Psoas muscle (tissue), 8 donors: Measurements from ENCODE around the gene KLK8. TPM values are rescaled to one million over a fixed set of nuclear protein-coding genes. Genes with fewer than 3 reads are reported as not detected.
"Not testable (repeated sequence)": the region's sequence is repeated elsewhere in the genome, so short reads cannot be mapped to it uniquely, and the experiment has no call there.

ENCODE experiments used
- ATAC-seq, 4 donors: fragments of 200-7000 bp; cut with Tn5 transposase; one replicate each; pipeline ENCODE4 v1.9.1; 2020; ENCODE audit warnings: moderate library complexity in 3 of 4, mild to moderate bottlenecking in 2 of 4
- DNase-seq, 2 donors: peaks; one replicate each; pipeline ENCODE4 v3.0.0-alpha.2; 2020
- H3K27ac ChIP-seq: fragments of 200-600 bp; one replicate; pipeline ENCODE4 v1.8.0; 2022
- H3K27me3 ChIP-seq, 3 donors: fragments of 200-600 bp in 1 of 3; one replicate each; pipeline versions ENCODE4 v1.6.1 to v1.8.0; 2013 to 2022; ENCODE audit warnings: low read length in 2 of 3, mild to moderate bottlenecking in 2 of 3, moderate library complexity in 1 of 3; ENCODE audit not compliant: insufficient read depth in 3 of 3
- H3K36me3 ChIP-seq, 2 donors: fragments of 200-600 bp in 1 of 2; one replicate each; pipeline versions ENCODE4 v1.6.1 to v1.8.0; 2013 to 2022; ENCODE audit warnings: low read depth in 1 of 2, mild to moderate bottlenecking in 1 of 2, moderate library complexity in 1 of 2; ENCODE audit not compliant: insufficient read depth in 1 of 2
- H3K4me1 ChIP-seq: fragments of 200-600 bp; one replicate; pipeline ENCODE4 v1.8.0; 2022
- H3K4me3 ChIP-seq: fragments of 200-600 bp; one replicate; pipeline ENCODE4 v1.8.0; 2022; ENCODE audit warnings: mild to moderate bottlenecking
- H3K9me3 ChIP-seq: fragments of 200-600 bp; one replicate; pipeline ENCODE4 v1.8.0; 2022
- WGBS, 3 donors: extraction: QIAGEN DNeasy Blood & Tissue Kit; methylation state at CpG; one replicate each; pipeline versions ENCODE4 v1.1.6 to v1.1.7; 2013; 5-methylcytosine and 5-hydroxymethylcytosine counted together
- intact Hi-C, 2 donors: fragments of 100-400 bp; cut with DNase I; formaldehyde crosslinking; loops; one replicate each; pipeline versions ENCODE4 v1.11.0 to v1.14.2; 2022
- polyA plus RNA-seq, 3 donors: library from polyadenylated mRNA; stranded (reverse); fragments of 200-250 nt; gene quantifications; one replicate each; pipeline ENCODE4 v1.2.3, GENCODE V29; 2013
- total RNA-seq, 4 donors: library from RNA; stranded (reverse); fragmentation: NEBNext Ultra II Directional in 2 of 4; extraction: Animal tissue kit (Norgen Biotek cat#: 25700) in 2 of 4; gene quantifications; one replicate each; pipeline versions ENCODE4 v1.2.1 to v1.2.4, GENCODE V29; 2021 to 2023
- TF ChIP-seq, protein P1 (sequence below): fragments of 200-600 bp; IDR thresholded peaks from one replicate; pipeline ENCODE4 v1.8.0; 2022; ENCODE audit warnings: antibody characterized with exemption
- donor health status: healthy with polysubstance abuse.
- donor health status: DM: no; HTN: no; CAD: no; lungs with moderate emphysema.
- donor health status: Bipolar disorder and iron deficiency.
- donor health status: healthy.
- donor health status: DM: yes; HTN: yes; CAD: no.
- donor health status: DM: no; HTN: no; CAD: no.
- donor health status: DM: no; HTN: no; CAD: no.
- donor health status: DM: yes; HTN: yes; CAD: no.

Gene KLK8
- total and polyA plus RNA-seq, 7 donors, result 0.09 to 0.76 TPM; not detected in 5

DNA sequence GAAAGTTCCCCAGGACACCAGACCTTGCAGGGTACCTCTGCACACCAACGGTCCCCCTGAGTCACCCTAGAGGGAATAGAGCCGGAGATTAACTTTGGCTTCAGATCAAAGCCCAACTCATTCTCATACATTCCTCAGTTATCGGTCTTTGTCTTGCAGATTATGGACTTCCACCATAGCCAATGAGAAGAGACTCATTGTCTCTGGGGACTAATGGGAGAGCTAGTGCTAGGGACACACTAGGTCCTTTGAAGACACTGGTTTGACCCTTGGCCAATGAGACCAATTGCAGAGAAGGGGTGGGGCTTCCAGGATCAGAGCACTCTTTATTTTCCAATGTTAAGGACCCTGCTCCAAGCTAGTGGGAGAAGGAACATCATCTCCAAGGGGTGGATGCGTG lies 23.8 kb downstream of the KLK8 start:
- TF ChIP-seq, protein P1, sequence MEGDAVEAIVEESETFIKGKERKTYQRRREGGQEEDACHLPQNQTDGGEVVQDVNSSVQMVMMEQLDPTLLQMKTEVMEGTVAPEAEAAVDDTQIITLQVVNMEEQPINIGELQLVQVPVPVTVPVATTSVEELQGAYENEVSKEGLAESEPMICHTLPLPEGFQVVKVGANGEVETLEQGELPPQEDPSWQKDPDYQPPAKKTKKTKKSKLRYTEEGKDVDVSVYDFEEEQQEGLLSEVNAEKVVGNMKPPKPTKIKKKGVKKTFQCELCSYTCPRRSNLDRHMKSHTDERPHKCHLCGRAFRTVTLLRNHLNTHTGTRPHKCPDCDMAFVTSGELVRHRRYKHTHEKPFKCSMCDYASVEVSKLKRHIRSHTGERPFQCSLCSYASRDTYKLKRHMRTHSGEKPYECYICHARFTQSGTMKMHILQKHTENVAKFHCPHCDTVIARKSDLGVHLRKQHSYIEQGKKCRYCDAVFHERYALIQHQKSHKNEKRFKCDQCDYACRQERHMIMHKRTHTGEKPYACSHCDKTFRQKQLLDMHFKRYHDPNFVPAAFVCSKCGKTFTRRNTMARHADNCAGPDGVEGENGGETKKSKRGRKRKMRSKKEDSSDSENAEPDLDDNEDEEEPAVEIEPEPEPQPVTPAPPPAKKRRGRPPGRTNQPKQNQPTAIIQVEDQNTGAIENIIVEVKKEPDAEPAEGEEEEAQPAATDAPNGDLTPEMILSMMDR, result no peak
- no peak overlapping the region for H3K27ac ChIP-seq

DNA sequence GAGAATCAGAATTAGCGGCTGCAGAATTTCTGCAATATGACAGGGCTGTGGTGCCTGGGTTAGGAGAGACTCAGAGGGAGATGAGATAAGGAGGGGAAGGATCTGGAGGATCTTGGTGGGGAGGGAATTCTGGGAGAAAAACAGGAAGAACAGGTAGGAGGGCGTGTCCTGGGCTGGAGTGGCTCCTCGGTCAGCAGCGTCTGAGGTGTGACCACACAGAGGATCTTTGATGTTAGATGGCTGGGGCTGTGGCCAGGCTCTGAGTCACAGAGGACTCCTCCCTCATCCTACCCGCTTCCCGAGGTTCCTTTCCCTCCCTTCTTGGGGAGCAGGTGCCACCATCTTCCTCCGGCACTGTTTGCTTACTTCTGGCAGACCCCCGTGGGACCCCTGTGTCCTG lies 25.6 kb downstream of the KLK8 start:
- Histone ChIP-seq H3K4me1 (no peaks in the 10 kb centered on the region), H3K9me3 (no peaks in the 10 kb centered on the region), H3K36me3 (no peaks in the 10 kb centered on the region), H3K4me3 (no peak overlapping the region), H3K27me3 (peaks cover 0 to 3% (median 2%) of the 10 kb centered on the region in 3 donors), H3K27ac (no peak overlapping the region)
- WGBS, 3 donors, result 16 to 28% (median 22%) methylated on average over 8 of the region's 8 CpGs
- DNase-seq, result no peak
- TF ChIP-seq, protein P1, result no peak
- intact Hi-C loops, result no loop called here
- ATAC-seq, result no peak

More for the DNA sequence above, 23.8 kb downstream of the KLK8 start:
- 64 to 81% (median 68%) methylated on average over 4 of the region's 4 CpGs for WGBS, 3 donors
- Histone ChIP-seq H3K4me3 (no peak overlapping the region), H3K27me3 (peaks cover 0 to 3% (median 2%) of the 10 kb centered on the region in 3 donors), H3K4me1 (no peaks in the 10 kb centered on the region), H3K9me3 (no peaks in the 10 kb centered on the region), H3K36me3 (no peaks in the 10 kb centered on the region)
- ATAC-seq (no peak), DNase-seq (no peak)
- intact Hi-C loops, result no loop called here

DNA sequence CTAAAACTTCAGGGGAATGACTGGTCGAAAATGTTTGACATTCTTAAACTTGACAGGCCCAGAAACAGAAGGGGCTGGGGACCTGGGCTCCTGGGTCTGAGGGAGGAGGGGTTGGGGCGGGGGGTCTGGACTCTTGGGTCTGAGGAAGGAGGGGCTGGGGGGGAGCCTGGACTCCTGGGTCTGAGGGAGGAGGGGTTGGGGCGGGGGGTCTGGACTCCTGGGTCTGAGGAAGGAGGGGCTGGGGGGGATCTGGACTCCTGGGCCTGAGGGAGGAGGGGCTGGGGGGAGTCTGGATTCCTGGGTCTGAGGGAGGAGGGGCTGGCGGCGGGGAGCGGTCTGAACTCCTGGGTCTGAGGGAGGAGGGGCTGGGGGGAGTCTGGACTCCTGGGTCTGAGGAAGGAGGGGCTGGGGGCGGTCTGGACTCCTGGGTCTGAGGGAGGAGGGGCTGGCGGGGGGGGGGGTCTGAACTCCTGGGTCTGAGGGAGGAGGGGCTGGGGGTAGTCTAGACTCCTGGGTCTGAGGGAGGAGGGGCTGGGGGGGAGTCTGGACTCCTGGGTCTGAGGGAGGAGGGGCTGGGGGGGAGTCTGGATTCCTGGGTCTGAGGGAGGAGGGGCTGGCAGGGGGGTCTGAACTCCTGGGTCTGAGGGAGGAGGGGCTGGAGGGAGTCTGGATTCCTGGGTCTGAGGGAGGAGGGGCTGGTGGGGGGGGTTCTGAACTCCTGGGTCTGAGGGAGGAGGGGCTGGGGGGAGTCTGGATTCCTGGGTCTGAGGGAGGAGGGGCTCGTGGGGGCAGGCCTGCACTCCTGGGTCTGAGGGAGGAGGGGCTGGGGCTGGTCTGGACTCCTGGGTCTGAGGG lies 26.5 kb downstream of the KLK8 start:
- TF ChIP-seq, protein P1, result no peak
- Histone ChIP-seq H3K4me1 (no peaks in the 10 kb centered on the region), H3K4me3 (no peak overlapping the region), H3K27me3 (peaks cover 0 to 4% (median 3%) of the 10 kb centered on the region in 3 donors), H3K9me3 (no peaks in the 10 kb centered on the region), H3K27ac (no peak overlapping the region), H3K36me3 (no peaks in the 10 kb centered on the region)
- no peak for ATAC-seq
- 27 to 45% (median 39%) methylated on average over 4 to 9 of the region's 9 CpGs for WGBS, 3 donors
- intact Hi-C loops, result no loop called here
- DNase-seq, result no peak

DNA sequence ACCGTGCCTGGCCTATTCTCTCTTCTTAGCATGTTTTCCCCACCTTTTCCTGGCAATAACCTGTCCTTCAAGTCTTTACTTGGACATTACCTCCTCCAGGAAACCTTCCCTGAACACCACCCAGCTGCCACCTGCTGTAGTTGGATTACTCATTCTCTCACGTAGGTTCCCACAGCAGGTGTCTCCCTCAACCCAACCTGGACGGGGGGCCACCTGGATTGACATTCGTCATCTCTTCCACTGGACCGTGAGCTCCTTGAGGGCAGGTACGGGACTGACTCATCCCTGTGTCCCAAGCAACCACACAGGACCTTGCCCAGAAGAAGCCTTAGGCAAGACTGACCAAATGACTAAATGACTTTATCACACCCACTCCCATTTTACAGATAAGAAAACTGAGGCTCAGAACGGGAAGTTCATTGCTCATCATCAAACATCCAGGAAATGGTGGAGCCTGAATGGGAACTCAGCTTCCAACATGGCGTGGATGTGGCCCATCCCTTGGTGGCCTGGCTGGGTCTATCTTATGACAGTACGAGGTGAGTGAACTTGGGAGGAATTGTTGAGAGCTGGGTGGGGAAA lies 28.5 kb downstream of the KLK8 start:
- Histone ChIP-seq H3K36me3 (no peaks in the 10 kb centered on the region), H3K27me3 (peaks cover 0 to 9% (median 0%) of the 10 kb centered on the region in 3 donors), H3K9me3 (no peaks in the 10 kb centered on the region), H3K27ac (no peak overlapping the region), H3K4me3 (no peak overlapping the region), H3K4me1 (no peaks in the 10 kb centered on the region)
- 67 to 75% (median 72%) methylated on average over 9 of the region's 9 CpGs for WGBS, 3 donors
- intact Hi-C loops, result no loop called here
- TF ChIP-seq, protein P1, result no peak
- ATAC-seq, result no peak
- no peak for DNase-seq

DNA sequence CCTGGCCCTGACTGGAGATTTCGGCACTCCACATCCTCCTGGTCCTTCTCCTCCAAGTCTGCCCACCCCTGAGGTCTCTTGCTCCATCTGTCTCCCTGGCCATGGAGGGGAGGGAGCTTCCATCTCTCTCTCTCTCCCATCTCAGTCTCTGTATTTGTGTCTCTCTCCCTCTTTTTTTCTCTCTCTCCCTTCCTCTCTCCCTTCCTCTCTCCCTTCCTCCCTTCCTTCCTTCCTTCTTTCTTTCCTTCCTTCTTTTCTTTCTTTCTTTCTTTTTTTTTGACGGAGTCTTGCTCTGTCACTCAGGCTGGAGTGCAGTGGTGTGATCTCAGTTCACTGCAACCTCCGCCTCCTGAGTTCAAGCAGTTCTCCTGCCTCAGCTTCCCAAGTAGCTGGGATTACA lies 31.6 kb downstream of the KLK8 start:
- intact Hi-C loops, DNase-seq, ATAC-seq, H3K4me3 ChIP-seq, H3K9me3 ChIP-seq, H3K27me3 ChIP-seq, H3K4me1 ChIP-seq, H3K27ac ChIP-seq, H3K36me3 ChIP-seq: not testable (repeated sequence)
- 65 to 84% (median 77%) methylated on average over 3 of the region's 3 CpGs for WGBS, 3 donors
